LNCAP (cell line): ENCODE measurements around the gene ANTXR1.

Source experiments
- TF ChIP-seq, protein P1 (sequence below): fragments of 450-650 bp; IDR thresholded peaks from 2 replicates; pipeline ENCODE4 v1.5.1; 2017; ENCODE audit warnings: mild to moderate bottlenecking

ANTXR1 gene

DNA sequence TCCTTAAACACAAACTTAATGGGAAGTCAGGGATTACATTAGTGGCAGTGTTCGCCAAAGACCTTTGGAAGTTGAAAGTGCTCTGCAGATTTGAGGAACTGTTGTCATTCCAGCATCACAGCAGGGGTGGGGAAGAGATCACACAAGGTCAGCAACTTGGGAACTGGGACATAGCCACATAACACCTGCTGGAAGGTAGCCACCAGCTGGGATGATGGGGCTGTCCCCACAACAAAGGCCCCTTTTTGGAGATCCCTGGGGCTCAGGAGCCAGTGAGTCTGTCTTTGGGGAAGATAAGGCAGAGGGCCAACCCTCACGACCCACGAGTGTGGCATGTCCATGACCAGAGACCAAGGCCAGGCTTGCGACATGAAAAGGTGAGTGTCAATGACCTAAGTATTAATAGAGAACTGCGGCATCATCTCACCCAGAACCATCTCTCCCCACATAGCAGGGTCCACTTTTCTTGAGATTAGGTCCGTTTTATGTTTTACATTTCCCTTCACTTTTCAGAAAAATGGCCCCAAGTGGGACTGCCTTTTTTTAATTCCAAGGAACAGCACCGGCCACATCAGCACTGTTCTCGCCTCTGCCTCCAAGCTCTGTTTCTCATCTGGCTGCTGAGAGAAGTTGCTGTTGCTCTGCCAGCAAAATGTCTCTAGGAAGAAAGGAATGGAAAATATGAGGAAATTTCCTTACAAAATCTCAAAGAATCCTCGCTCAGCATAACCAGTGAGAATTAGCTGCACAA lies 267.1 kb downstream of the ANTXR1 start:
- TF ChIP-seq, protein P1, sequence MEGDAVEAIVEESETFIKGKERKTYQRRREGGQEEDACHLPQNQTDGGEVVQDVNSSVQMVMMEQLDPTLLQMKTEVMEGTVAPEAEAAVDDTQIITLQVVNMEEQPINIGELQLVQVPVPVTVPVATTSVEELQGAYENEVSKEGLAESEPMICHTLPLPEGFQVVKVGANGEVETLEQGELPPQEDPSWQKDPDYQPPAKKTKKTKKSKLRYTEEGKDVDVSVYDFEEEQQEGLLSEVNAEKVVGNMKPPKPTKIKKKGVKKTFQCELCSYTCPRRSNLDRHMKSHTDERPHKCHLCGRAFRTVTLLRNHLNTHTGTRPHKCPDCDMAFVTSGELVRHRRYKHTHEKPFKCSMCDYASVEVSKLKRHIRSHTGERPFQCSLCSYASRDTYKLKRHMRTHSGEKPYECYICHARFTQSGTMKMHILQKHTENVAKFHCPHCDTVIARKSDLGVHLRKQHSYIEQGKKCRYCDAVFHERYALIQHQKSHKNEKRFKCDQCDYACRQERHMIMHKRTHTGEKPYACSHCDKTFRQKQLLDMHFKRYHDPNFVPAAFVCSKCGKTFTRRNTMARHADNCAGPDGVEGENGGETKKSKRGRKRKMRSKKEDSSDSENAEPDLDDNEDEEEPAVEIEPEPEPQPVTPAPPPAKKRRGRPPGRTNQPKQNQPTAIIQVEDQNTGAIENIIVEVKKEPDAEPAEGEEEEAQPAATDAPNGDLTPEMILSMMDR, result no peak

DNA sequence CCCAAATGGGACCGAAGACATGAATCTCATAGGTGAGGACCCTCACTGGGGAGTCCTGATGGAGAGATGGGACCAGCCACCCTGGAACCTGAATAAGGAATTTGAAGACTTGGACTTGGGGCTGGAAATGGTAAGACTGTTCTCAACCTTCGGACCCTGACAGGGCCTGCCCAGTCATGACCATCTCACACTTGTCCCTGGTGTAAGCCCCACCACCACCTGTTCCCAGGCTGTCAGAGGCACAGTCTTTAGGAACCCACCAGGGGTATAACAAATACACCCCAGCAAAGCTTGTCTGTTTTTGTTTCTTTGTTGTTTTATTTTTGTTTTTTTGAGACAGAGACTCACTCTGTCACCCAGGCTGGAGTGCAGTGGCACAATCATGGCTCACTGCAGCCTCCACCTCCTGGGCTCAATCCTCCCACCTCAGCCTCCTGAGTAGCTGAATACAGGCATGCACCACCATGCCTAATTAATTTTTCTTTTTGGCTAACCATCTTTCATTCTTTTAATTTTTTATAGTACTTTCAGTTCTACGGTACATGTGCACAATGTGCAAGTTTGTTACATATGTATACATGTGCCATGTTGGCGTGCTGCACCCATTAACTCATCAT lies 267.9 kb downstream of the ANTXR1 start:
- TF ChIP-seq, protein P1, result no peak

DNA sequence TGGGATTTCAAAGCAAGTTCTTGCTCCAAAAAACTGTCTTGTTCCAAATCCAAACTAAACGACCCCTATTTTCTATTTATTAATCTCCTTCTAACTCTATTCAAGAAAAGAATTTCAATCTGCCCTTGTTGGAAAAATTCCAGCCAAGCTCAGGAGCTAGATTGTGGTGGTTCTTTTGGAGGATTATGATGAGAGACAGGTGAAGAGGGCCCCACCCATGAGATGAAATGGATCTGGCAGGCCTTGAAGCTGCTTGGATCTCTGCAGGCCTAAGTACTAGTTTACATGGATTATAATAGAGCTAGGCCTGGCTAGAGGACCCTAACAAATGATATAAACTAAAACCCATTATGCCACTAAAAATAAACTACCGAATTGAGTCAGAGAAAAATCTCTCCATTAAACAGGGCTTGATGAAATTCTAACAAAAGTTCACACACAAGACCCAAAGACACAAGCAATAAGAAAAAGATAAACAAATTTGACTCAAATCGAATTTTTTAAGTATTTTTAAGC lies 272.5 kb downstream of the ANTXR1 start:
- TF ChIP-seq, protein P1, result no peak

DNA sequence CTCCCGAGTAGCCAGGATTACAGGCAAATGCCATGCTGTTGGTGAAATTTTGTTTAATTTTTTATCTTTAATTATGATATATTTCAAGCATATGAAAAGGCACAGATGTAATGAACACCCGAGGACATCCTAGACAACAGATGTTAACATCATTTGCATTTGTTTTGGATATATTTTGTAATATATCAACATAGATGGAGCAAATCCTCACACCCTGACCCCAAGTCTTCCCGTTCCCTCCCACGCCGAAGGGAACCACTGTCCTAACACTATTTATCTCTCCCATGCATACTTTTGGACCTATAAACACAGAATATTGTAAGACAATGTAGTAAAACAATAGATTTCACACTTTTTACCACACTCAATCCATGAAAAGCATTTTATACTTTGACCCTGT lies 274.6 kb downstream of the ANTXR1 start:
- TF ChIP-seq, protein P1, result no peak

DNA sequence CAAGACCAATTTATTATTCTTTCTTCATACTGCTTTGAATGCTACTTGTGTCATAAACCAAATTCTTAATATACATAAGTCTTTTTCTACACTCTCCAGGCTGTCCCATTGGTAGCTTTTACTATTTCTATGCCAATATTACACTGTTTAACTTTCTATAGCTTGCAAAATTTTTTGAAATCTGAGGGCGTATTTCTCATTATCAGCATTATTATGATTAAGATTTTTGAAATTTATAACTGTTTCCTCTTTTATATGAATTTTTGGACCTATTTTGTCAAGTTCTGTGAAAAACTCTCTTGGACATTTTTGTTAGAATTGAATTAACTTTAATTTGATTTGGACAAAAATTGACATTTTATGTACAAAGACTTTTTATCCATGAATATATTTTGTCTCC lies 275.4 kb downstream of the ANTXR1 start:
- TF ChIP-seq, protein P1, result no peak

DNA sequence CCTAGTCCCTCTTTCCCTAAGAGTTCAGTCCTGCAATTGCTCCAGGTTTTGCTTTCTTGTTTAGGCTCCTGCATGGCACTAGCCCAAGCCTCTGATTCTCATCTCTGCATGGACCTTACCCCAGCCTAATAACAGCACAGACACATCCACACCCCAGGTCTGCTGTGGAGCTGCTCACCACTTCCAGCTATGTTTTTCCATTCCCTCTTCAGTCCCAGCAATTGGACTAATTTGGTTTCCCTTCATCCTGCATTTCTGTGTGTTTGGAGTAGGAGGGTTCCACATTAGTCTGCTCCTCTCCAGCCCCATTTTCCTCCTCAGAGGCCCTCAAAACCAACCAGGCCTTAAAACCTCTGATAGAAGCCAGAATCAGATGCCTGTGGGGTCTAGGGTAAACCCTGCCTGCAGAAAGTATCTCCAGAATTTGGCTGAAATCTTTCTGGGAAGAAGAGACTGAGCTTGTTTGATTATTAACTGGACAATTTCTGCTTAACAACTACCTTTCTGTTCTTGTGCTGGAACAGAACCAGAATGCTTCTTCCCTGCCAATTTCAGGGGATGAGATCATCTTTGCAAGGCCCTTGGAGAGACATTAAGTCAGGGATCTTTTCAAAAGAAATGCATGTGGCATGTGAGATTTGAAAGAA lies 278.1 kb downstream of the ANTXR1 start:
- TF ChIP-seq, protein P1, result no peak

DNA sequence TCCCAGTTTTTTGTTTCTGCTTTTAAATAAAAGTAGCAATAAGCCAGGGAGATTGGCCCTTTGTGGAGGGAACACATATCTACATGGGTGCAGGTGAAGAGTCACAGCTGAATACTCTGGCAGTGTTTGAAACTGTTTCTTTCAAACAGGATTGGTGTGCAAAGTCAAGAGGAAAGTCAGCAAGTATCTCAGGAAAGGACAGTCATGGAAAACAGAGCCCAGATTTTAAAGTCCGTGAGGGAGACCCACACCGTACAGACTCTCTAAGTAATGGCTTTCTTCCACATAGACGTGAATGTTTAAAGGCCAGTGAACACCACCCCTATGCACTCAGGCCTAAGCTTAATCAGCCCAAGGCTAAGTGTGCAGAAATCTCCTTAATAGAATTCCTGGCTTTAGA lies 278.7 kb downstream of the ANTXR1 start:
- TF ChIP-seq, protein P1, result no peak
